ENCODE measurements around the gene DGCR6L. TPM values are rescaled to one million over a fixed set of nuclear protein-coding genes. Genes with fewer than 3 reads are reported as not detected.
A peak's percentile ranks its signal among the peaks of the same experiment; 100 is the strongest.

DGCR6L gene
- total RNA-seq, 1 experiment from 2014 or later: 38.6 TPM

DNA sequence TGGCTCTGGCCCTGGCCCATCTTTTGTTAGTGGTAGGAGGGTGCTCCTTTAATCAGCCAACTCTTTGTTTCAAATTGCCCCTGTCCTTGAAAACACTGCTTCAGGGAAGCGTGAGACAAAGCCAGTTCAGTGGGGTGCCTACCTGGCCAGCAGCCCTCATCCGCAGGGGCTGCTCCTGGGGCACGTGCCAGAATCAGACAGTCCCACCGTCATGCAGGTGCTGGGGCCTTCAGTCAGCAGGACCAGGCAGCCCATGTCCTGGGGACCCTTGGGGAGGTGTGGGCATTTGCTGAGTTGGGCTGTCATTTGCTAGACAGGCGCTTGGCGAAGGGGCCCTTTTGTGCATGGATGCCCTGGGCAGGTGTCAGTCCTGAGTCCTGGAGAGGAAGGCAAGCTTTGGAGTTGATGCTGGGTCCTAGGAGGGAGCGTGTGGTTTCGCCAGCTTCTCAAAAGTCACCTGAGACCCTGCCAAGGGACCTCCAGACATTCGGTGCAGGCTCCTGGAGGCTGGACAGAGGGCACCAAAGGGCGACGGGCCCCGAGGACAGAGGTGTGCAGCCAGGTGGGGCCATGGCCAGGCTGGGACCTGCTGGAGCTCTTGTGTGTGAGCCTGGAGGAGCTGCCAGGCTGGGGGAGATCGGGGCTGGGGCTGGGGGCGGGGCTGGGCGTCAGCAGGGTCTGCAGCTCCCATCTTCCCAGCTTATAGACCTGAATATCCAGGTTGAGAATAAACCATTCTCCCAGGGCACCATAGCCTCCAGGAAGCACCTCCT, 36.8 kb downstream of the DGCR6L start:
- Histone ChIP-seq H4K5ac (ENCODE audit: insufficient read length, low read depth, low read length) (no peak overlapping the region), H3T11ph (ENCODE audit: low read length) (no peak overlapping the region), H3K56ac (ENCODE audit: insufficient read length, low read depth, low read length) (no peak overlapping the region), H3K9ac (ENCODE audit: extremely low read depth, insufficient read length, low read length) (no peak overlapping the region), H2AFZ (ENCODE audit: low read length) (no peak overlapping the region), H2AK5ac (ENCODE audit: insufficient read length, low read length) (no peak overlapping the region), H3K4me1 (ENCODE audit: insufficient read depth, low read length) (no peaks in the 10 kb centered on the region), H4K91ac (ENCODE audit: insufficient read length, low read depth, low read length) (no peak overlapping the region), H2BK120ac (ENCODE audit: low read depth, low read length, poor library complexity, severe bottlenecking) (no peak overlapping the region), H2BK5ac (ENCODE audit: insufficient read length, low read length) (no peak overlapping the region), H3K18ac (ENCODE audit: insufficient read length, low read depth, low read length) (no peak overlapping the region), H3K4ac (ENCODE audit: low read depth, low read length) (no peak overlapping the region), H3K27me3 (ENCODE audit: insufficient read depth, low read length) (no peaks in the 10 kb centered on the region), H3K23me2 (ENCODE audit: insufficient read length, low read depth, low read length, poor library complexity, severe bottlenecking) (no peaks in the 10 kb centered on the region), H3K14ac (ENCODE audit: insufficient read depth, low read length) (no peak overlapping the region), H3K9me3 (ENCODE audit: control insufficient read depth, low read depth, low read length) (no peaks in the 10 kb centered on the region), H4K20me1 (ENCODE audit: control insufficient read depth, insufficient read depth, insufficient read length) (no peaks in the 10 kb centered on the region), H2BK20ac (ENCODE audit: low read depth, low read length, poor library complexity, severe bottlenecking) (no peak overlapping the region), H2BK15ac (ENCODE audit: low read depth, low read length) (no peak overlapping the region), H2BK12ac (ENCODE audit: insufficient read length, low read depth, low read length) (no peak overlapping the region), H3K4me2 (ENCODE audit: insufficient read depth, insufficient read length, low read length) (no peak overlapping the region), H3K79me1 (ENCODE audit: insufficient read depth, low read depth, low read length, poor library complexity, severe bottlenecking) (no peaks in the 10 kb centered on the region), H4K8ac (replicated peaks; ENCODE audit: insufficient read length, low read depth, low read length) (no peak overlapping the region), H3K79me2 (ENCODE audit: insufficient read depth, low read length) (no peaks in the 10 kb centered on the region), H3K27ac (ENCODE audit: insufficient read length, low read depth, low read length) (no peak overlapping the region), H3K23ac (ENCODE audit: insufficient read length, low read depth, low read length) (no peak overlapping the region)
- no CpG with 5 or more reads among the region's 15 CpGs for WGBS (ENCODE audit: extremely low coverage, insufficient read length, low lambda C conversion rate)
- peak overlapping the region in 1 of 3 experiments; percentile 57; a peak in 1 of 7 replicates for H3K27ac Mint-ChIP-seq
- peaks cover 10 to 11% of the 10 kb centered on the region in 2 experiments for H3K4me1 Mint-ChIP-seq
- no peaks in the 10 kb centered on the region for H3K36me3 Mint-ChIP-seq (ENCODE audit: insufficient read depth in 1 of 3, low read depth in 3 of 3)
- no peak for DNase-seq
- H3K27me3 Mint-ChIP-seq (ENCODE audit: low read depth): peaks cover 4% of the 10 kb centered on the region
- H3K9me3 Mint-ChIP-seq: no peaks in the 10 kb centered on the region
- TF ChIP-seq, protein P1, sequence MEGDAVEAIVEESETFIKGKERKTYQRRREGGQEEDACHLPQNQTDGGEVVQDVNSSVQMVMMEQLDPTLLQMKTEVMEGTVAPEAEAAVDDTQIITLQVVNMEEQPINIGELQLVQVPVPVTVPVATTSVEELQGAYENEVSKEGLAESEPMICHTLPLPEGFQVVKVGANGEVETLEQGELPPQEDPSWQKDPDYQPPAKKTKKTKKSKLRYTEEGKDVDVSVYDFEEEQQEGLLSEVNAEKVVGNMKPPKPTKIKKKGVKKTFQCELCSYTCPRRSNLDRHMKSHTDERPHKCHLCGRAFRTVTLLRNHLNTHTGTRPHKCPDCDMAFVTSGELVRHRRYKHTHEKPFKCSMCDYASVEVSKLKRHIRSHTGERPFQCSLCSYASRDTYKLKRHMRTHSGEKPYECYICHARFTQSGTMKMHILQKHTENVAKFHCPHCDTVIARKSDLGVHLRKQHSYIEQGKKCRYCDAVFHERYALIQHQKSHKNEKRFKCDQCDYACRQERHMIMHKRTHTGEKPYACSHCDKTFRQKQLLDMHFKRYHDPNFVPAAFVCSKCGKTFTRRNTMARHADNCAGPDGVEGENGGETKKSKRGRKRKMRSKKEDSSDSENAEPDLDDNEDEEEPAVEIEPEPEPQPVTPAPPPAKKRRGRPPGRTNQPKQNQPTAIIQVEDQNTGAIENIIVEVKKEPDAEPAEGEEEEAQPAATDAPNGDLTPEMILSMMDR (conservative IDR thresholded peaks at IDR 0.05): no peak
- no peak overlapping the region for H3K4me3 Mint-ChIP-seq

Data from H9 (cell line).